LNCaP clone FGC (cell line): ENCODE data around the gene SMG9.

ENCODE experiments used
- DNase-seq: peaks from one replicate; pipeline ENCODE4 v3.0.0-alpha.2; 2011; ENCODE audit warnings: low read depth
- H3K4me3 ChIP-seq: 2 replicates; pipeline ENCODE4 v1.5.1; 2011; ENCODE audit warnings: mild to moderate bottlenecking, low read depth, low read length, control low read depth
- TF ChIP-seq, protein P1 (sequence below): IDR thresholded peaks from 2 replicates; pipeline ENCODE4 v1.5.1; 2012; ENCODE audit warnings: mild to moderate bottlenecking; ENCODE audit not compliant: control insufficient read depth, insufficient read depth; ENCODE audit errors: extremely low read depth

SMG9 gene

DNA sequence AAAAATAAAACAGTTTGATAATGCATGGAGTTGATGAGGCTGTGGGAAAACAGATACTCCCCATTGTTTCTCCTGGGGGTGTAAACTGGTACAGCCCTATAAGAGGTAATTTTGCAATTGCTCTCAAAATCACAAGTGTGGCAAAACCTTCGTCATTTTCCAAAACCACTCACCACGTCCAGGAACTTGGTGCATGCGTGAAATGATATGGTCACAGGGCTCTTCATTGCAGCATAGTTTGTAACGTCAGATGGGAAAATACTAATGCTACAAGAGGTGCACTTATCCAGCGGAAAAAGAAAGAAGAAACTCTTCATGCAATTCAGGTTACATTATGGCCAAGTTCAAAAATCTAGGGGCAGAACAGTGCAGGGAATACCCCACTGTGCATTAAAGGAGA lies 72.9 kb downstream of the SMG9 start:
- no peak for DNase-seq
- TF ChIP-seq, protein P1, sequence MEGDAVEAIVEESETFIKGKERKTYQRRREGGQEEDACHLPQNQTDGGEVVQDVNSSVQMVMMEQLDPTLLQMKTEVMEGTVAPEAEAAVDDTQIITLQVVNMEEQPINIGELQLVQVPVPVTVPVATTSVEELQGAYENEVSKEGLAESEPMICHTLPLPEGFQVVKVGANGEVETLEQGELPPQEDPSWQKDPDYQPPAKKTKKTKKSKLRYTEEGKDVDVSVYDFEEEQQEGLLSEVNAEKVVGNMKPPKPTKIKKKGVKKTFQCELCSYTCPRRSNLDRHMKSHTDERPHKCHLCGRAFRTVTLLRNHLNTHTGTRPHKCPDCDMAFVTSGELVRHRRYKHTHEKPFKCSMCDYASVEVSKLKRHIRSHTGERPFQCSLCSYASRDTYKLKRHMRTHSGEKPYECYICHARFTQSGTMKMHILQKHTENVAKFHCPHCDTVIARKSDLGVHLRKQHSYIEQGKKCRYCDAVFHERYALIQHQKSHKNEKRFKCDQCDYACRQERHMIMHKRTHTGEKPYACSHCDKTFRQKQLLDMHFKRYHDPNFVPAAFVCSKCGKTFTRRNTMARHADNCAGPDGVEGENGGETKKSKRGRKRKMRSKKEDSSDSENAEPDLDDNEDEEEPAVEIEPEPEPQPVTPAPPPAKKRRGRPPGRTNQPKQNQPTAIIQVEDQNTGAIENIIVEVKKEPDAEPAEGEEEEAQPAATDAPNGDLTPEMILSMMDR, result no peak
- no peak overlapping the region for H3K4me3 ChIP-seq

DNA sequence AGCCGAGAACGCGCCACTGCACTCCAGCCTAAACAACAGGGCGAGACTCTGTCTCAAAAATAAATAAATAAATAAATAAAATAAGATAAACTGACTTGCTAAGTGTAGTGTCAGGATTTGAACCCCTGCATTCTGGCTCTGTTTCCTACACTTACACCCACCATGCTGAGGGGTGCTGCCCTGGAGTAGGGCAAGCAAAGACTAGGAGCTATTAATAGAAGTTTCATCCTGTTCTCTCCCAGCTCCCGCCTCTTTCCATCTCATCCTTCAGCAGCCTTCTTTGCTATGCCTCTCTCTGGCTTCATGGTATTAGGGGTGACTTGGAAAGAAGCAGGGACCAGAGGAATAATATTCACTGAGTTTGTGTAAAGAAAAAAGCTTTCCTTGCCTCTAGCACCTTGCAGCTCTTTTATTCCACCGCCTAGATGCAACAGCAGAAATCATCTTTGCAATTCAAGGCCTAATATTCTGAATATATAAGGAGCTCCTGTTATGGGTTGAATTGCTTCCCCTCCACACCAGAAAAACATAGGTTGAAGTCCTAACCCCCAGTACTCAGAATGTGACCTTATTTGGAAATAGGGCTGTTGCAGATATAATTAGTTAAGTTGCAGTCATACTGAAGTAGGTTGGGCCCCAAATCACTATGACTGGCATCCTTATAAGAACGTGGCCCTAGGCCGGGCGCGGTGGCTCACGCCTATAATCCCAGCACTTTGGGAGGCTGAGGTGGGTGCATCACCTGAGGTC lies 76.1 kb downstream of the SMG9 start:
- no peak overlapping the region for H3K4me3 ChIP-seq
- DNase-seq, result no peak
- TF ChIP-seq, protein P1, result no peak
